AG04450 (cell line): Measurements from ENCODE around the gene CEP72. TPM values are rescaled to one million over a fixed set of nuclear protein-coding genes. Genes with fewer than 3 reads are reported as not detected.
"Not testable (repeated sequence)": the region's sequence is repeated elsewhere in the genome, so short reads cannot be mapped to it uniquely, and the experiment has no call there.

ENCODE experiments used
- CTCF ChIA-PET: fragments of 300-600, 350-600 bp; formaldehyde crosslinking; extraction: SDS; loops from one replicate; lab custom pipeline; 2022; ENCODE audit warnings: antibody characterized with exemption, inconsistent platforms; lab: Charles Lee
- POLR2A ChIA-PET: fragments of 350-600 bp; formaldehyde crosslinking; extraction: SDS; loops from one replicate; lab custom pipeline; 2021; ENCODE audit warnings: antibody characterized with exemption, inconsistent platforms; lab: Yijun Ruan, JAX
- DNase-seq: peaks from one replicate; pipeline ENCODE4 v3.0.0-alpha.2; 2011; ENCODE audit warnings: low read depth, low spot score
- H3K27ac ChIP-seq: one replicate; pipeline ENCODE4 v1.5.1; 2012; ENCODE audit warnings: low read depth, low read length, control low read depth
- H3K27me3 ChIP-seq: one replicate; pipeline ENCODE4 v1.6.0; 2012; ENCODE audit warnings: low read length; ENCODE audit not compliant: control insufficient read depth, insufficient read depth
- H3K4me3 ChIP-seq: 2 replicates; pipeline ENCODE4 v1.5.1; 2011; ENCODE audit warnings: mild to moderate bottlenecking, low read depth, low read length, control low read depth
- H3K9me3 ChIP-seq: 2 replicates; pipeline ENCODE4 v1.5.1; 2012; ENCODE audit warnings: low read length; ENCODE audit not compliant: control insufficient read depth, insufficient read depth
- polyA plus RNA-seq: library from polyadenylated mRNA; depleted of rRNA; stranded (reverse); fragments of >200 nt; gene quantifications from 2 replicates; pipeline ENCODE4 v1.2.3, GENCODE V29; 2011
- TF ChIP-seq, protein P1 (sequence below): IDR thresholded peaks from 2 replicates; pipeline ENCODE4 v1.5.1; 2011; ENCODE audit warnings: low read depth, low read length, control low read depth, inconsistent platforms

The CEP72 gene
- polyA plus RNA-seq, 1 experiment = 0.66 TPM

DNA sequence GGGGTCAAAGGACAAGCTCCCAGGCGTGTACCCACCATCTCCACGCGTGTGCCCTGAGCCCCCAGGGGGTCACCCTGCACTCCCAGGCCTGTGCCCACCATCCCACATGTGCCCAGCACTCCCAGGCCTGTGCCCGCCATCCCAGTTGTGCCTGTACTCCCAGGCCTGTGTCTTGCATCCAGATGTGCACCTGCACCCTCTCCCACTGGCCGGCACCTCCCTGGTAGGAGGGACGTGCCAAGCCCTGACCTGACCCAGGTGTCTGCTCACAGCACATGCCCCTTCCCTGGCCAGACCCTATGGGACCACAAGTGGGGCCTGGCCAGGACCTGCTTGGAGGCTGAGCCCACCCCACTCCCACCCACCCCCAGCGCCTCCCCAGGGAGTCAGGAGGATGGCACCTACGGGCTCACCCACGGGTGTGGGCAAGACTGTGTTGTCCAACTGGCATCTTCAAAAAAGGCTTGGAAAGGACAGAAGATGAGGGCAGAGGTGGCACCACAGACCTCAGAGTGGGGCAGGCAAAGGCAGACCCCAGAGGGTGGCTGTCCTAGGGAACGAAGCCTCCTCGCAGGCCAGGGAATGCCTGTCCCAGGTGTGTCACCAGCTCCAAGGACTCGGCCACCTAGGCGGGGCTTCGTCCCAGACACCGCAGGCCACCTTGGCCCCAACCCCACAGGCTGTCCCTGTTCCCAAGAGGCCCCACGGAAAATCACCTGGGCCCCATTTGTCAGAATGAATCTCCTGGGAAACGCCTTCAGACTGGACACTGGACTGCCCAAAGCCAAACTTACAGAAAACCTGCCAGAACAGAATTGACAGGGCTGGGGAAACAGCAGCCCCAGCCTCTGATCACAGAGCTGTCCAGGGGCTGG, 69.4 kb downstream of the CEP72 start:
- CTCF ChIA-PET, DNase-seq, H3K4me3 ChIP-seq, H3K27me3 ChIP-seq, H3K9me3 ChIP-seq, H3K27ac ChIP-seq, POLR2A ChIA-PET: not testable (repeated sequence)

DNA sequence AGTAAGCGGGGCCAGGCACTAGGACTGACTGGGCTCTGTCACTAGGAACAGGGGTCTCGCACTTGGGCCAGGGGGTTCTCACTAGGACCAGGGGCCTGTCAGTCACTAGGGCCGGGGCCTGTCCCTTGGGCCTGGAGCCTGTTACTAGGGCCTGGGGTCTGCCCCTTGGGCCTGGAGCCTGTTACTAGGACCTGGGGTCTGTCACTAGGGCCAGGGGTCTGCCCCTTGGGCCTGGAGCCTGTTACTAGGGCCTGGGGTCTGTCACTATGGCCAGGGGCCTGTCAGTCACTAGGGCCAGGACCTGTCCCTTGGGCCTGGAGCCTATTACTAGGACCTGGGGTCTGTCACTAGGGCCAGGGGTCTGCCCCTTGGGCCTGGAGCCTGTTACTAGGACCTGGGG, 70.1 kb downstream of the CEP72 start:
- POLR2A ChIA-PET, CTCF ChIA-PET, H3K27me3 ChIP-seq, H3K4me3 ChIP-seq, H3K27ac ChIP-seq, H3K9me3 ChIP-seq, DNase-seq: not testable (repeated sequence)

DNA sequence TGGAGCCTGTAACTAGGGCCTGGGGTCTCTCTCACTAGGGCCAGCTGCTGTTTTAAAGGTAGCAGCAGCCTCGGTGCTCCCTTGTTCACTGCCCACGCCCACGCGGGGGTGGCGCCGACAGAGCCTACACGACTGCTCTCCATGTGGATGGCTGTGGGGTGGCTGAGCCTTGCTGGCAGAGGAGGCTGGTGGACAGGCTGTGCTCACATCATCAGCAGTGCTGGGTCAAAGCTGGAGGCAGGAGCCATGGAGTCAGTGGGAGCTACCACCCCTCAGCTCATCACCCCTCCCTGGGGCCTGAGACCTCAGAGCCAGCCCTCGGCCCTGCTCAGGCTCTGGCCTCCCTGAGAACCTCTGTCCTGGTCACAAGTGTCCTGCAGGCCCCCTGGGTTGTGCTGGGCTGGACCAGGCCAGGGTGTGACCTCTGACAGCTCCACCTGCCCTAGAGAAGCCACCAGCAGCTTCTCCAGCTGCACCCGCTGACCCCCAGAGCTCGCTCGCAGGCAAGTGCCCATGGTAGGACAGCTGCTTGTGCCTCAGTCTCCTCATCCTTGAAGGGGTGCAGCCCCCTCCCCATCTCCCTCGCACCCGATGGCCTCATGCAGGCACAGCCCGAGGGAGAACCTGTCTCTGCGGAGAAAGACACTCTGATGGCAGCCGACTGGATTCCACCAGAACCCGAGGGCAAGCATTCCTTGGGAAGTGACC, 70.7 kb downstream of the CEP72 start:
- H3K9me3 ChIP-seq, H3K27me3 ChIP-seq, CTCF ChIA-PET, H3K4me3 ChIP-seq, DNase-seq, POLR2A ChIA-PET, H3K27ac ChIP-seq: not testable (repeated sequence)

DNA sequence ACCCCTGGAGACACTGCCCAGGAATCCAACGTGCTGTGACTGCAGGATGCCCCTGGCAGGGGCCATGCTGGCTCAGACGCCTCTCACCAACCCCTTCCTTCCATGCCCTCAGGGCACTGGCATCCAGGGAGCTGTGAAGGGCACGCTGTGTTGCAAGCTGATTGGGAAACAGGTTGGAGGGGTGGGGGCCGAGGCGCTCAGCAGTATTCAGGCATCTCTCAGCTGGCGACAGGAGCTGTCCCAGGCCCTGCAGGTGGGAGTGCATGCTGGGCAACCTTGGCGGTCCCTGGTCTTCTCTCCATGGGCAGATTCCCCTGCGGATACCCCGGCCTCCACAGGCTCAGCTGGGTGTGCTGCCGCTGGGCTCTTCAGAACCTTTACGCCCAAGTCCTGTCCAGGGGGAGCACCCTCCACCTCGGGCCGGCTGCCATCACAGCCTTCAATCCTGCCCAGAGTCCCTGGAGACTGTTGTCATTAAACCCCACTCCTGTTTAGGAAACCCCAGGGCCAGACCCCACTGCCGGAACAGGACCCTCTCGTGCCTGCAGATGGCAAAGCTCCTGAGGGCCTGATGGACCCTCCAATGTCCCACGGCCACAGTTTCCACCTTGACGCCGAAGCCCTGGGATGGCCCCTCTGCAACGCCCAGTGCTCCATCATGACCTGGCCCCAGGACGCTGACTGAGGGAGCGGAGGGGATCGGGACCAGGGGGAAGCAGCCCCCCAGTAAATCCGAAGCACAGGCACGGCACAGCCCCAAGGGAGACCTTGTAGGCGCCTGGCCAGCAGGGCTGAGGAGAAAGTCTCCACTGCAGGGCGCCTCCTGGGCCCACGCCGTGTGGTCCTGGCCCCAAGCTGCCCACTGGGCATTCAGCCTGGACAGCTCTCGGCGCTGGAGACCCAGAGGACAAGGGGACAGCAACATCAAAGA, 71.7 kb downstream of the CEP72 start:
- Histone ChIP-seq H3K4me3 (no peak overlapping the region), H3K27me3 (no peaks in the 10 kb centered on the region), H3K9me3 (no peaks in the 10 kb centered on the region; the same call in 1 of the 2 replicates), H3K27ac (no peak overlapping the region)
- TF ChIP-seq, protein P1, sequence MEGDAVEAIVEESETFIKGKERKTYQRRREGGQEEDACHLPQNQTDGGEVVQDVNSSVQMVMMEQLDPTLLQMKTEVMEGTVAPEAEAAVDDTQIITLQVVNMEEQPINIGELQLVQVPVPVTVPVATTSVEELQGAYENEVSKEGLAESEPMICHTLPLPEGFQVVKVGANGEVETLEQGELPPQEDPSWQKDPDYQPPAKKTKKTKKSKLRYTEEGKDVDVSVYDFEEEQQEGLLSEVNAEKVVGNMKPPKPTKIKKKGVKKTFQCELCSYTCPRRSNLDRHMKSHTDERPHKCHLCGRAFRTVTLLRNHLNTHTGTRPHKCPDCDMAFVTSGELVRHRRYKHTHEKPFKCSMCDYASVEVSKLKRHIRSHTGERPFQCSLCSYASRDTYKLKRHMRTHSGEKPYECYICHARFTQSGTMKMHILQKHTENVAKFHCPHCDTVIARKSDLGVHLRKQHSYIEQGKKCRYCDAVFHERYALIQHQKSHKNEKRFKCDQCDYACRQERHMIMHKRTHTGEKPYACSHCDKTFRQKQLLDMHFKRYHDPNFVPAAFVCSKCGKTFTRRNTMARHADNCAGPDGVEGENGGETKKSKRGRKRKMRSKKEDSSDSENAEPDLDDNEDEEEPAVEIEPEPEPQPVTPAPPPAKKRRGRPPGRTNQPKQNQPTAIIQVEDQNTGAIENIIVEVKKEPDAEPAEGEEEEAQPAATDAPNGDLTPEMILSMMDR = no peak
- no peak for DNase-seq
- ChIA-PET POLR2A (no interaction called here), CTCF (no interaction called here)

DNA sequence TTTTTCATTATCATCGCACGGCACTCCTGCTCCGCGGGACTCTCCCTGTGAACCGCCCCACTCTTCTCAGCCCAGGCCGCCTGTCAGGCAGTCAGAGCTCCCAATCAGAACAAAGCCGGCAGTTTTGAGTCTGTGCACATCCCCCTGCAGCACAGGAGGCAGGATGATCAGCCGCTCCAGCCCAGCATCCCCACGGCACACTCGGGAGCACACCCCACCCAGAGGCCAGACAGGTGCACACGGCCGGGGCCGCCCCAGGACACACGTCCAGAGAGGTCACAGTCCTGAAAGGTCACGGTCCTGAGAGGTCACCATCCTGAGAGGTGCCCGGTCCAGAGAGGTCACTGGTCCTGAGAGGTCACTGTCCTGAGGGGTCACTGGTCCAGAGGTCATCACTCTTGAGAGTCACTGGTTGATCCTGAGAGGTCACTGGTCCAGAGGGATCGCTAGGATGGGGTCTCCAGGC, 72.6 kb downstream of the CEP72 start:
- no peaks in the 10 kb centered on the region; the same call in 1 of the 2 replicates for H3K9me3 ChIP-seq
- DNase-seq = no peak
- no peak overlapping the region for H3K4me3 ChIP-seq
- ChIA-PET CTCF (no interaction called here), POLR2A (no interaction called here)
- TF ChIP-seq, protein P1 = no peak
- H3K27ac ChIP-seq = no peak overlapping the region
- no peaks in the 10 kb centered on the region for H3K27me3 ChIP-seq
